ENCODE results near the gene USP2. TPM values are rescaled to one million over a fixed set of nuclear protein-coding genes. Genes with fewer than 3 reads are reported as not detected.
A peak's percentile ranks its signal among the peaks of the same experiment; 100 is the strongest.

The USP2 gene
- total RNA-seq, 1 donor from 2014 or later = 6.7 TPM

- Histone ChIP-seq H3K27ac (ENCODE audit: low read depth, low read length) (no peak overlapping the region), H3K9ac (ENCODE audit: low read length) (no peak overlapping the region), H2AFZ (ENCODE audit: low read depth, low read length) (no peak overlapping the region), H3K36me3 (ENCODE audit: insufficient read depth, low read length) (no peaks in the 10 kb centered on the region), H3K4me1 (ENCODE audit: insufficient read depth, low read length) (no peaks in the 10 kb centered on the region), H3K4me2 (ENCODE audit: low read length) (no peak overlapping the region), H4K20me1 (ENCODE audit: insufficient read depth, low read length) (no peaks in the 10 kb centered on the region), H3K27me3 (ENCODE audit: insufficient read depth, low read length) (peaks cover 8% of the 10 kb centered on the region), H3K9me3 (ENCODE audit: insufficient read depth, low read depth, low read length) (no peaks in the 10 kb centered on the region), H3K4me3 (ENCODE audit: insufficient read depth, low read depth, low read length) (no peak overlapping the region), H3K79me2 (ENCODE audit: insufficient read depth, low read length) (no peaks in the 10 kb centered on the region)
- TF ChIP-seq, protein P1, sequence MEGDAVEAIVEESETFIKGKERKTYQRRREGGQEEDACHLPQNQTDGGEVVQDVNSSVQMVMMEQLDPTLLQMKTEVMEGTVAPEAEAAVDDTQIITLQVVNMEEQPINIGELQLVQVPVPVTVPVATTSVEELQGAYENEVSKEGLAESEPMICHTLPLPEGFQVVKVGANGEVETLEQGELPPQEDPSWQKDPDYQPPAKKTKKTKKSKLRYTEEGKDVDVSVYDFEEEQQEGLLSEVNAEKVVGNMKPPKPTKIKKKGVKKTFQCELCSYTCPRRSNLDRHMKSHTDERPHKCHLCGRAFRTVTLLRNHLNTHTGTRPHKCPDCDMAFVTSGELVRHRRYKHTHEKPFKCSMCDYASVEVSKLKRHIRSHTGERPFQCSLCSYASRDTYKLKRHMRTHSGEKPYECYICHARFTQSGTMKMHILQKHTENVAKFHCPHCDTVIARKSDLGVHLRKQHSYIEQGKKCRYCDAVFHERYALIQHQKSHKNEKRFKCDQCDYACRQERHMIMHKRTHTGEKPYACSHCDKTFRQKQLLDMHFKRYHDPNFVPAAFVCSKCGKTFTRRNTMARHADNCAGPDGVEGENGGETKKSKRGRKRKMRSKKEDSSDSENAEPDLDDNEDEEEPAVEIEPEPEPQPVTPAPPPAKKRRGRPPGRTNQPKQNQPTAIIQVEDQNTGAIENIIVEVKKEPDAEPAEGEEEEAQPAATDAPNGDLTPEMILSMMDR (IDR thresholded peaks at IDR 0.05; ENCODE audit: insufficient read depth, low read depth, low read length) = no peak
- no peak for TF ChIP-seq EZH2 (IDR thresholded peaks at IDR 0.05; ENCODE audit: insufficient read depth, low read length)
- H3K27me3 Mint-ChIP-seq (ENCODE audit: low read depth, unreplicated experiment) = peaks cover 14% of the 10 kb centered on the region
- H3K9me3 Mint-ChIP-seq (ENCODE audit: unreplicated experiment) = no peaks in the 10 kb centered on the region
- H3K36me3 Mint-ChIP-seq (ENCODE audit: low read depth, unreplicated experiment) = no peaks in the 10 kb centered on the region
- no peak overlapping the region for H3K27ac Mint-ChIP-seq (ENCODE audit: unreplicated experiment)
- no peak for FAIRE-seq
- no peaks in the 10 kb centered on the region for H3K4me1 Mint-ChIP-seq (ENCODE audit: low read depth, unreplicated experiment)
- no peak overlapping the region for H3K4me3 Mint-ChIP-seq (ENCODE audit: unreplicated experiment)
- DNase-seq (ENCODE audit: low read depth) = no peak
Observed at GRCh38 chr11:119391275-119391674, 9.8 kb upstream of the USP2 start.

GRCh38 chr11:119389611-119390254 is 8.2 kb upstream of the USP2 start:
- Mint-ChIP-seq H3K36me3 (ENCODE audit: low read depth, unreplicated experiment) (no peaks in the 10 kb centered on the region), H3K4me1 (ENCODE audit: low read depth, unreplicated experiment) (no peaks in the 10 kb centered on the region), H3K27ac (ENCODE audit: unreplicated experiment) (no peak overlapping the region), H3K27me3 (ENCODE audit: low read depth, unreplicated experiment) (peaks cover 9% of the 10 kb centered on the region), H3K4me3 (ENCODE audit: unreplicated experiment) (no peak overlapping the region), H3K9me3 (ENCODE audit: unreplicated experiment) (no peaks in the 10 kb centered on the region)
- H3K4me3 ChIP-seq (ENCODE audit: insufficient read depth, low read depth, low read length) = no peak overlapping the region
- H3K4me1 ChIP-seq (ENCODE audit: insufficient read depth, low read length) = no peaks in the 10 kb centered on the region
- no peak for TF ChIP-seq EZH2 (IDR thresholded peaks at IDR 0.05; ENCODE audit: insufficient read depth, low read length)
- TF ChIP-seq, protein P1 (IDR thresholded peaks at IDR 0.05; ENCODE audit: insufficient read depth, low read depth, low read length) = peak; percentile 17
- H3K9ac ChIP-seq (ENCODE audit: low read length) = no peak overlapping the region
- no peaks in the 10 kb centered on the region for H3K79me2 ChIP-seq (ENCODE audit: insufficient read depth, low read length)
- H2AFZ ChIP-seq (ENCODE audit: low read depth, low read length) = no peak overlapping the region
- FAIRE-seq (no peak), DNase-seq (ENCODE audit: low read depth) (no peak)
- H3K9me3 ChIP-seq (ENCODE audit: insufficient read depth, low read depth, low read length) = no peaks in the 10 kb centered on the region
- H3K4me2 ChIP-seq (ENCODE audit: low read length) = no peak overlapping the region
- H3K27me3 ChIP-seq (ENCODE audit: insufficient read depth, low read length) = peaks cover 4% of the 10 kb centered on the region
- no peaks in the 10 kb centered on the region for H3K36me3 ChIP-seq (ENCODE audit: insufficient read depth, low read length)
- no peaks in the 10 kb centered on the region for H4K20me1 ChIP-seq (ENCODE audit: insufficient read depth, low read length)
- H3K27ac ChIP-seq (ENCODE audit: low read depth, low read length) = no peak overlapping the region

DNA sequence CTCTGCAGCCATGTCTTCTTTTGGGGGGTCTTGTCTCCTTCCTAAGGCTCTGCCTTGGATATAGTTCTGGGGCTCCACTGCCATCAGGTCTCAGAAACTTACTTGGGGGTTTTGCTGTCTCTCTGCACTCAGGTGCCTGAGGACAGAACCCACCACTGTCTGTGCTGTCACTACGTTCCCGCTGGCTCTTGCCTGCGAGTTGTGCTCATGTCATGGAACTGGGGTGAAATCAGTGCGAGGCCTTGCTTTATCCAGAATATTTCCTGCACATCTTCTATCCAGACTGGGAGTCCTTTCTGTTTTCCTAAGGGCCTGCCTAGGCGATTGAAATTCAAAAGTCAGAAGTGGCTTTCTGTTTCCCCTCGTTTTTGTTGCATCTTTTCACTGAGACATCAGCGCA is 6.6 kb upstream of the USP2 start:
- no peaks in the 10 kb centered on the region for H3K9me3 Mint-ChIP-seq (ENCODE audit: unreplicated experiment)
- no peaks in the 10 kb centered on the region for H3K36me3 Mint-ChIP-seq (ENCODE audit: low read depth, unreplicated experiment)
- Histone ChIP-seq H3K27ac (ENCODE audit: low read depth, low read length) (no peak overlapping the region), H3K4me2 (ENCODE audit: low read length) (no peak overlapping the region), H3K36me3 (ENCODE audit: insufficient read depth, low read length) (no peaks in the 10 kb centered on the region), H3K4me1 (ENCODE audit: insufficient read depth, low read length) (no peaks in the 10 kb centered on the region), H3K4me3 (ENCODE audit: insufficient read depth, low read depth, low read length) (no peak overlapping the region), H3K9me3 (ENCODE audit: insufficient read depth, low read depth, low read length) (no peaks in the 10 kb centered on the region), H3K9ac (ENCODE audit: low read length) (no peak overlapping the region), H4K20me1 (ENCODE audit: insufficient read depth, low read length) (no peaks in the 10 kb centered on the region), H2AFZ (ENCODE audit: low read depth, low read length) (no peak overlapping the region), H3K27me3 (ENCODE audit: insufficient read depth, low read length) (peaks cover 7% of the 10 kb centered on the region), H3K79me2 (ENCODE audit: insufficient read depth, low read length) (no peaks in the 10 kb centered on the region)
- TF ChIP-seq, protein P1 (IDR thresholded peaks at IDR 0.05; ENCODE audit: insufficient read depth, low read depth, low read length) = no peak
- FAIRE-seq (no peak), DNase-seq (ENCODE audit: low read depth) (no peak)
- H3K27me3 Mint-ChIP-seq (ENCODE audit: low read depth, unreplicated experiment) = peaks cover 7% of the 10 kb centered on the region
- no peak overlapping the region for H3K27ac Mint-ChIP-seq (ENCODE audit: unreplicated experiment)
- no peaks in the 10 kb centered on the region for H3K4me1 Mint-ChIP-seq (ENCODE audit: low read depth, unreplicated experiment)
- no peak overlapping the region for H3K4me3 Mint-ChIP-seq (ENCODE audit: unreplicated experiment)
